HEK293 (cell line): ENCODE results near the gene PCDHGC4.
A peak's percentile ranks its signal among the peaks of the same experiment; 100 is the strongest.

Source experiments
- CTCF ChIP-seq: fragments of 450-650 bp; formaldehyde crosslinking; IDR thresholded peaks from 2 replicates; pipeline ENCODE4 v1.5.1; 2016; ENCODE audit warnings: missing biosample characterization, missing genetic modification characterization
- PRDM2 ChIP-seq: fragments of 450-650 bp; formaldehyde crosslinking; IDR thresholded peaks from 2 replicates; pipeline ENCODE4 v1.5.1; 2016; ENCODE audit warnings: missing biosample characterization, missing genetic modification characterization, borderline replicate concordance
- SCRT2 ChIP-seq: fragments of 450-650 bp; formaldehyde crosslinking; IDR thresholded peaks from 2 replicates; pipeline ENCODE4 v1.5.1; 2016; ENCODE audit warnings: missing biosample characterization, missing genetic modification characterization
- TRIM28 ChIP-seq: IDR thresholded peaks from 2 replicates; pipeline ENCODE4 v1.6.1; 2011; ENCODE audit warnings: low read length, control low read depth, borderline replicate concordance
- ZBTB21 ChIP-seq: fragments of 450-650 bp; formaldehyde crosslinking; IDR thresholded peaks from 2 replicates; pipeline ENCODE4 v1.5.1; 2017; ENCODE audit warnings: missing biosample characterization, missing genetic modification characterization
- ZBTB8A ChIP-seq: fragments of 450-650 bp; formaldehyde crosslinking; IDR thresholded peaks from 2 replicates; pipeline ENCODE4 v1.5.1; 2016; ENCODE audit warnings: missing biosample characterization, missing genetic modification characterization
- ZNF19 ChIP-seq: fragments of 450-650 bp; formaldehyde crosslinking; IDR thresholded peaks from 2 replicates; pipeline ENCODE4; 2016; ENCODE audit warnings: missing biosample characterization, missing genetic modification characterization, low read depth
- ZNF221 ChIP-seq: fragments of 450-650 bp; formaldehyde crosslinking; IDR thresholded peaks from 2 replicates; pipeline ENCODE4 v1.5.1; 2017; ENCODE audit warnings: missing biosample characterization, missing genetic modification characterization, borderline replicate concordance
- ZNF280C ChIP-seq: fragments of 450-650 bp; formaldehyde crosslinking; IDR thresholded peaks from 2 replicates; pipeline ENCODE4 v1.5.1; 2016; ENCODE audit warnings: missing biosample characterization, missing genetic modification characterization
- ZNF335 ChIP-seq: fragments of 450-650 bp; formaldehyde crosslinking; conservative IDR thresholded peaks from 2 replicates; pipeline ENCODE4 v1.5.1; 2016; ENCODE audit warnings: missing biosample characterization, missing genetic modification characterization
- ZNF501 ChIP-seq: fragments of 450-650 bp; formaldehyde crosslinking; IDR thresholded peaks from 2 replicates; pipeline ENCODE4 v1.5.1; 2016; ENCODE audit warnings: missing biosample characterization, missing genetic modification characterization
- ZNF530 ChIP-seq: fragments of 450-650 bp; formaldehyde crosslinking; IDR thresholded peaks from 2 replicates; pipeline ENCODE4 v1.5.1; 2016; ENCODE audit warnings: low read depth, missing biosample characterization, missing genetic modification characterization
- ZNF571 ChIP-seq: fragments of 450-650 bp; formaldehyde crosslinking; IDR thresholded peaks from 2 replicates; pipeline ENCODE4 v1.5.0; 2017; ENCODE audit warnings: missing biosample characterization, missing genetic modification characterization
- ZNF626 ChIP-seq: fragments of 450-650 bp; sonication (Bioruptor Pico); formaldehyde crosslinking; IDR thresholded peaks from 2 replicates; pipeline ENCODE4 v1.5.1; 2018; ENCODE audit warnings: missing biosample characterization, missing genetic modification characterization, inconsistent platforms
- ZNF654 ChIP-seq: fragments of 450-650 bp; formaldehyde crosslinking; IDR thresholded peaks from 2 replicates; pipeline ENCODE4 v1.5.1; 2016; ENCODE audit warnings: low read depth, missing biosample characterization, missing genetic modification characterization
- ZNF76 ChIP-seq: fragments of 450-650 bp; formaldehyde crosslinking; IDR thresholded peaks from 2 replicates; pipeline ENCODE4; 2016; ENCODE audit warnings: low read depth, missing biosample characterization, missing genetic modification characterization, borderline replicate concordance
- ZNF777 ChIP-seq: fragments of 450-650 bp; formaldehyde crosslinking; IDR thresholded peaks from 2 replicates; pipeline ENCODE4 v1.5.1; 2017; ENCODE audit warnings: missing biosample characterization, missing genetic modification characterization, borderline replicate concordance
- ZNF843 ChIP-seq: fragments of 450-650 bp; formaldehyde crosslinking; IDR thresholded peaks from 2 replicates; pipeline ENCODE4 v1.5.1; 2016; ENCODE audit warnings: missing biosample characterization, missing genetic modification characterization
- ZSCAN23 ChIP-seq: fragments of 450-650 bp; formaldehyde crosslinking; IDR thresholded peaks from 2 replicates; pipeline ENCODE4 v1.5.1; 2016; ENCODE audit warnings: missing biosample characterization, missing genetic modification characterization
- ZXDB ChIP-seq: fragments of 450-650 bp; formaldehyde crosslinking; IDR thresholded peaks from 2 replicates; pipeline ENCODE4 v1.5.1; 2016; ENCODE audit warnings: missing biosample characterization, missing genetic modification characterization
- TF ChIP-seq, protein P1 (sequence below): fragments of 450-650 bp; formaldehyde crosslinking; IDR thresholded peaks from 2 replicates; pipeline ENCODE4 v1.5.1; 2016; ENCODE audit warnings: missing biosample characterization, missing genetic modification characterization
- TF ChIP-seq, protein P2 (sequence below): fragments of 450-650 bp; formaldehyde crosslinking; IDR thresholded peaks from 2 replicates; pipeline ENCODE4 v1.5.1; 2017; ENCODE audit warnings: missing biosample characterization, missing genetic modification characterization
- TF ChIP-seq, protein P3 (sequence below): fragments of 450-650 bp; formaldehyde crosslinking; conservative IDR thresholded peaks from 2 replicates; pipeline ENCODE4 v1.5.1; 2016; ENCODE audit warnings: low read depth, missing biosample characterization, missing genetic modification characterization

The PCDHGC4 gene

DNA sequence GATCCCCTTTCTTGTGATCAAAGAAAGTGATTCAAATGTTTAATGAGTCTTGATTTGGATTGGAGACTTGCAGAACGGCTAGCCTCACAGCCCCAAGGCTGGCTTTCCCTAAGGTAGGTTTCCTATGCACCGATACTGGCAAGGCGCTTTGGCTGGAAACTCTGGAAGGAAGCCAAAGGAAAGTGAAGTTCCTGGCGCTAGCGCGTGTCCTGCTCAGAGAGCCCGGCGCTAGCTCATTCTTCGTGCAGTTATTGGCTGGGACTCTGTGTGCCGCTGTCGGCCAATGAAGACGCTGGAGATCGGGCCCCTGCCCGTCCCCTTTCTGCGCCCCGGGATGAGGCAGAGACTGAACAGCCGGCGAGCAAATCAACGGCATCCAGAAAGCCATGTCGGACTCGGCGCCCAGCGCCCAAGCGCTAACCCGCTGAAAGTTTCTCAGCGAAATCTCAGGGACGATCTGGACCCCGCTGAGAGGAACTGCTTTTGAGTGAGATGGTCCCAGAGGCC lies 9.2 kb upstream of the PCDHGC4 start, which contains the start of gene PCDHGC3 (continued):
- TF ChIP-seq PRDM2 (tag by site-specific recombination) (no peak), ZNF501 (0 out of 2 replicates have a peak, but pooled peaks have one; percentile 39), ZBTB21 (tag by site-specific recombination) (no peak), SCRT2 (tag by site-specific recombination) (no peak), TRIM28 (peak; percentile 87), ZNF626 (no peak), ZNF335 (tag by site-specific recombination) (peak; percentile 94), CTCF (peak; percentile 59), ZNF221 (tag by site-specific recombination) (no peak), ZXDB (peak; percentile 94), ZNF843 (tag by site-specific recombination) (0 out of 2 replicates have a peak, but pooled peaks have one; percentile 9), ZNF654 (tag by site-specific recombination) (peak; percentile 32), ZBTB8A (tag by site-specific recombination) (peak; percentile 78), ZNF530 (tag by site-specific recombination) (no peak), ZSCAN23 (no peak), ZNF76 (tag by site-specific recombination) (no peak), ZNF571 (tag by site-specific recombination) (no peak), ZNF280C (tag by site-specific recombination) (no peak), ZNF777 (no peak), ZNF19 (tag by site-specific recombination) (no peak)
- TF ChIP-seq, protein P1, sequence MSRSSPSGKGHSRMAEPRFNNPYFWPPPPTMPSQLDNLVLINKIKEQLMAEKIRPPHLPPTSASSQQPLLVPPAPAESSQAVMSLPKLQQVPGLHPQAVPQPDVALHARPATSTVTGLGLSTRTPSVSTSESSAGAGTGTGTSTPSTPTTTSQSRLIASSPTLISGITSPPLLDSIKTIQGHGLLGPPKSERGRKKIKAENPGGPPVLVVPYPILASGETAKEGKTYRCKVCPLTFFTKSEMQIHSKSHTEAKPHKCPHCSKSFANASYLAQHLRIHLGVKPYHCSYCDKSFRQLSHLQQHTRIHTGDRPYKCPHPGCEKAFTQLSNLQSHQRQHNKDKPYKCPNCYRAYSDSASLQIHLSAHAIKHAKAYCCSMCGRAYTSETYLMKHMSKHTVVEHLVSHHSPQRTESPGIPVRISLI (tag by site-specific recombination), result no peak
- TF ChIP-seq, protein P2, sequence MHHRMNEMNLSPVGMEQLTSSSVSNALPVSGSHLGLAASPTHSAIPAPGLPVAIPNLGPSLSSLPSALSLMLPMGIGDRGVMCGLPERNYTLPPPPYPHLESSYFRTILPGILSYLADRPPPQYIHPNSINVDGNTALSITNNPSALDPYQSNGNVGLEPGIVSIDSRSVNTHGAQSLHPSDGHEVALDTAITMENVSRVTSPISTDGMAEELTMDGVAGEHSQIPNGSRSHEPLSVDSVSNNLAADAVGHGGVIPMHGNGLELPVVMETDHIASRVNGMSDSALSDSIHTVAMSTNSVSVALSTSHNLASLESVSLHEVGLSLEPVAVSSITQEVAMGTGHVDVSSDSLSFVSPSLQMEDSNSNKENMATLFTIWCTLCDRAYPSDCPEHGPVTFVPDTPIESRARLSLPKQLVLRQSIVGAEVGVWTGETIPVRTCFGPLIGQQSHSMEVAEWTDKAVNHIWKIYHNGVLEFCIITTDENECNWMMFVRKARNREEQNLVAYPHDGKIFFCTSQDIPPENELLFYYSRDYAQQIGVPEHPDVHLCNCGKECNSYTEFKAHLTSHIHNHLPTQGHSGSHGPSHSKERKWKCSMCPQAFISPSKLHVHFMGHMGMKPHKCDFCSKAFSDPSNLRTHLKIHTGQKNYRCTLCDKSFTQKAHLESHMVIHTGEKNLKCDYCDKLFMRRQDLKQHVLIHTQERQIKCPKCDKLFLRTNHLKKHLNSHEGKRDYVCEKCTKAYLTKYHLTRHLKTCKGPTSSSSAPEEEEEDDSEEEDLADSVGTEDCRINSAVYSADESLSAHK (tag by site-specific recombination), result no peak
- TF ChIP-seq, protein P3, sequence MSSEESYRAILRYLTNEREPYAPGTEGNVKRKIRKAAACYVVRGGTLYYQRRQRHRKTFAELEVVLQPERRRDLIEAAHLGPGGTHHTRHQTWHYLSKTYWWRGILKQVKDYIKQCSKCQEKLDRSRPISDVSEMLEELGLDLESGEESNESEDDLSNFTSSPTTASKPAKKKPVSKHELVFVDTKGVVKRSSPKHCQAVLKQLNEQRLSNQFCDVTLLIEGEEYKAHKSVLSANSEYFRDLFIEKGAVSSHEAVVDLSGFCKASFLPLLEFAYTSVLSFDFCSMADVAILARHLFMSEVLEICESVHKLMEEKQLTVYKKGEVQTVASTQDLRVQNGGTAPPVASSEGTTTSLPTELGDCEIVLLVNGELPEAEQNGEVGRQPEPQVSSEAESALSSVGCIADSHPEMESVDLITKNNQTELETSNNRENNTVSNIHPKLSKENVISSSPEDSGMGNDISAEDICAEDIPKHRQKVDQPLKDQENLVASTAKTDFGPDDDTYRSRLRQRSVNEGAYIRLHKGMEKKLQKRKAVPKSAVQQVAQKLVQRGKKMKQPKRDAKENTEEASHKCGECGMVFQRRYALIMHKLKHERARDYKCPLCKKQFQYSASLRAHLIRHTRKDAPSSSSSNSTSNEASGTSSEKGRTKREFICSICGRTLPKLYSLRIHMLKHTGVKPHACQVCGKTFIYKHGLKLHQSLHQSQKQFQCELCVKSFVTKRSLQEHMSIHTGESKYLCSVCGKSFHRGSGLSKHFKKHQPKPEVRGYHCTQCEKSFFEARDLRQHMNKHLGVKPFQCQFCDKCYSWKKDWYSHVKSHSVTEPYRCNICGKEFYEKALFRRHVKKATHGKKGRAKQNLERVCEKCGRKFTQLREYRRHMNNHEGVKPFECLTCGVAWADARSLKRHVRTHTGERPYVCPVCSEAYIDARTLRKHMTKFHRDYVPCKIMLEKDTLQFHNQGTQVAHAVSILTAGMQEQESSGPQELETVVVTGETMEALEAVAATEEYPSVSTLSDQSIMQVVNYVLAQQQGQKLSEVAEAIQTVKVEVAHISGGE, result peak; percentile 26; the same call in 1 of the 2 replicates
